HG02870 (cell line): Measurements from ENCODE around the gene KLHL10.
"Not testable (repeated sequence)": the region's sequence is repeated elsewhere in the genome, so short reads cannot be mapped to it uniquely, and the experiment has no call there.

ENCODE experiments used
- ATAC-seq: cut with Tn5 transposase; IDR thresholded peaks from one replicate; pipeline ENCODE4 v1.9.1; 2021; ENCODE audit warnings: mild to moderate bottlenecking, moderate library complexity; ENCODE audit not compliant: unreplicated experiment

KLHL10 gene

GRCh38 chr17:41849251-41849990 lies 11.8 kb downstream of the KLHL10 start:
- no peak for ATAC-seq

- ATAC-seq = not testable (repeated sequence)
Observed at GRCh38 chr17:41851382-41851781, 13.8 kb downstream of the KLHL10 start.

- ATAC-seq = no peak
Observed at GRCh38 chr17:41860254-41860931, 22.8 kb downstream of the KLHL10 start.

- no peak for ATAC-seq
Observed at GRCh38 chr17:41863074-41863848, 25.6 kb downstream of the KLHL10 start.

GRCh38 chr17:41864498-41864835 lies 26.8 kb downstream of the KLHL10 start:
- no peak for ATAC-seq

- peak; percentile 84 for ATAC-seq
Observed at GRCh38 chr17:41864836-41865595, 27.4 kb downstream of the KLHL10 start, which contains the start of gene KLHL11. TSS of gene KLHL11 (minus strand) at chr17:41865423. CDS start at chr17:41865370, 53 bp downstream.

GRCh38 chr17:41865596-41865893 lies 27.9 kb downstream of the KLHL10 start:
- no peak for ATAC-seq

- ATAC-seq = no peak
Observed at GRCh38 chr17:41868568-41868967, 30.9 kb downstream of the KLHL10 start.

GRCh38 chr17:41869426-41869825 lies 31.8 kb downstream of the KLHL10 start:
- no peak for ATAC-seq

- ATAC-seq = no peak
Observed at GRCh38 chr17:41870097-41870496, 32.5 kb downstream of the KLHL10 start.

GRCh38 chr17:41870627-41871026 lies 33.0 kb downstream of the KLHL10 start:
- ATAC-seq = no peak

- ATAC-seq = no peak
Observed at GRCh38 chr17:41871789-41872188, 34.2 kb downstream of the KLHL10 start.

GRCh38 chr17:41873559-41874292 lies 36.1 kb downstream of the KLHL10 start:
- ATAC-seq = no peak

- ATAC-seq = not testable (repeated sequence)
Observed at GRCh38 chr17:41874293-41874670, 36.7 kb downstream of the KLHL10 start.

- no peak for ATAC-seq
Observed at GRCh38 chr17:41880130-41880529, 42.5 kb downstream of the KLHL10 start.

GRCh38 chr17:41882756-41883155 lies 45.1 kb downstream of the KLHL10 start:
- no peak for ATAC-seq

- ATAC-seq = no peak
Observed at GRCh38 chr17:41885733-41886132, 48.1 kb downstream of the KLHL10 start.

- ATAC-seq = no peak
Observed at GRCh38 chr17:41888332-41888965, 50.8 kb downstream of the KLHL10 start.

GRCh38 chr17:41891135-41892020 lies 53.8 kb downstream of the KLHL10 start:
- no peak for ATAC-seq
